HG02870 (cell line): Measurements from ENCODE around the gene ZNF775.

Experiments used
- ATAC-seq: cut with Tn5 transposase; IDR thresholded peaks from one replicate; pipeline ENCODE4 v1.9.1; 2021; ENCODE audit warnings: mild to moderate bottlenecking, moderate library complexity; ENCODE audit not compliant: unreplicated experiment

ZNF775 gene

DNA sequence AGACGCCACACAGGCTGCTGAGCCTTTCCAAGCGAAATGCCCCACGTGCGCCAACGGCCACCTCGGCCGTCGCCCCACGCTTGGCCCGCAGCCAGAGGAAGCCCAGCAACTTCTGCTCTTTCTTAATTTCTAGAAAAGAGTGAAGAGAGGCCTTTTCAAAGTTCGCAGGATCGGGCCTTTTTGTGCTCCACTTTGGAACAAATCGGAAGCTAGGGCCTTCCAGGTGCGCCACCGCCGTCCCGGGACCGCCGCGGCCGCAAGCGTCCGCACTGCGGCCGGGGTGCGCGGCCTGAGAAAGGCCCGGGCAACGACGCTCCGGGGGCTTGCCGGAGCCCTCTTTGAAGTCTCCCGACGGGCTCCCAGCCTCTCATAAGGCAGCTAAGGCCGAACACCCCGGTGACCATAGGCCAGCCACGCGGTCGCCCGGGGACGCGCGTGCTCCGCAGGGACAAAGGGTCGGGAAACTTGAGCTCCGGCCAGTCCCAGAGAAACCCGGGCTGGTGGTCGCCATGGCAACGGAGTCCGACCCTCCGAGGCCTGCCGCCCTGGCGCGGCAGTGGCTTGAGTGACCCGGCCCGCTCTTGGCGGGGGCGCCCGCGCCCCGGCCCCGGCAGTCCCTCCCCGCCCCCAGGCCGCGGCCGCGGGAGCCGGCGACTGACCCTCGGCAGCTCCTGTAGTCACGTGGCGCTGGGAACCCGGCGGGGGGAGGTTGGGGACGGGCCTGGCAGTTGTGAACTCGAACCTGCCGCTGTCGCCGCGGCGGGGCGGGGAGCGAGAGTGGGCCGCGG is 10.8 kb upstream of the ZNF775 start, which contains the start of gene REPIN1:
Gene REPIN1, plus strand, starts transcription at position 727 of the 788 bp plus-strand sequence. CDS start 890 bp downstream, outside the sequence.
- peak; percentile 49 for ATAC-seq

DNA sequence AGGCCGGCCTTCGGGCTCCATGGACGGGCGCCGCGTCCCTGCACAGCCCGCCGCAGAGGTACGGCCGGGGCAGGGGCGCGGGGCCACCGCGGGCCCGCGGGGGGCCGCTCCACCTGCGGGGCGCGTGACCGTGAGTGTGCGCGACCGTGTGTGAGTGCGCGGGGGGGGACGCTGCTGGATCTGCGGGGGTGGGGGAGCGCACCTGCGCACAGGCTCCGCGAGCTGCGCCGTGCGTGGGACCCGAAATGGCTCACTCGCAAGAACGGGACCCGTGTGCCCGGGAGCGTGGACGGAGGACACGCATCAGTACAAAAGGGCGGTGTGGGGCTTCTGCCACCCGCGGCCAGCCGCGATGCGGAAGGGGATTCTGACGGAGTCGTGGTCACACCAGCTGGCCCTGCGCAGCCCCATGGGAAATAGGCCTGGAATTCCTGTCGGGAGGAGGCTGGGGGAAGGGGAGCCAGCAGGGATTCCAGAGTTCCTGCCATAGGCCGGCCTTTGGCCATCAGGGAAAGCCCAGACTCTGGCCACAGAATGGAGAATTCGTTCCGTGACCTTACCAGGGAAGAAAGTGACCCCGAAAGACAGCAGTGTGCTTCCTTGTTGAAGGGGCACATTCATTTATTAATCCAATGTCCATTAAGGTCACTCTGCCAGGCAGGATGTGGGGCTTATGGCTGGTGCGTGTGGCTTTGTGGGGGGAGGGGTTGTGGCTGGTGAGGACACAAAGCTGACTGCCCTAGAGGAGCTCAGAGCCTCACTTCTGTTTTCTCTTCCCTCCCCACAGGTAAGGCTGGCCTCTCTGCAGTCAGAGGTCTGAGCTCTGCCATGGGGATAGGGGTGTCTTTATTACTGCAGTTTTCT is 10.0 kb upstream of the ZNF775 start:
- ATAC-seq, result peak; percentile 38

DNA sequence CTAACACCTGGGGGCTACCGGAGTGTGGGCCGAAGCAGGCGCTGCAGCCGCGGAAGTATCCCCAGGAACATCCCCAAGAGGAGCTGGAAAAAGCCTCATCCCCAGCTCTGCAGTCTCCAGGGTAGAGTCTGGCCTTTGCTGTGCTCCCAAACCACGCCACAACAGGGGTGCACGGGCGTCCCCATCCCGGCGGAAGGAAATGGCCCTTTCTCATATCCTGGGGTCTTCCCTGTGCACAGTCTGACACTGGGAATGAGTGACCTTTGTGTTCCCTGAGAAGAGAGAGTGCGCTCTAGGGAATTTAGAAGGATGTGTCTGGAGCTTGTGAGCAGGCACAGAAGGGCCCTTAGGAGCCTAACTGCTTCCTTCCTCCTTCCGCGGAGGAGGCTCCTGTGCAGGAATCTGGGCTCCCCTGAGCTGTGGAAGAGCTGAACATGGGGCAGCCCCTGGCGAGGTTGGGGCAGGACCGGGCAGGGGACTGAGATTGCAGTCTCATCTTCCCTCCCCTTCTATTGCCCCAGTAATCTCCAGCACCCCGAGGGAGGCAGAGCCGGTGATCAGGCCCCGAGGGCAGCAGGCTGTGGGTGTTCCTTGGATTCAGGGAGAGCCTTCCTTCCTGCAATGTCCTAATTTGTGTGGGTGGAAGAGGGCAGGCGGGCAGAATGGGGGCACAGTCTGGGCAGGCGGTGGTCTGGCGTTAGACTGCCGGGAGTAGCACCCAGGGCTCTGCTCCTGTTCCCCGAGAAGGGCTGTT is 9.2 kb upstream of the ZNF775 start:
- no peak for ATAC-seq

DNA sequence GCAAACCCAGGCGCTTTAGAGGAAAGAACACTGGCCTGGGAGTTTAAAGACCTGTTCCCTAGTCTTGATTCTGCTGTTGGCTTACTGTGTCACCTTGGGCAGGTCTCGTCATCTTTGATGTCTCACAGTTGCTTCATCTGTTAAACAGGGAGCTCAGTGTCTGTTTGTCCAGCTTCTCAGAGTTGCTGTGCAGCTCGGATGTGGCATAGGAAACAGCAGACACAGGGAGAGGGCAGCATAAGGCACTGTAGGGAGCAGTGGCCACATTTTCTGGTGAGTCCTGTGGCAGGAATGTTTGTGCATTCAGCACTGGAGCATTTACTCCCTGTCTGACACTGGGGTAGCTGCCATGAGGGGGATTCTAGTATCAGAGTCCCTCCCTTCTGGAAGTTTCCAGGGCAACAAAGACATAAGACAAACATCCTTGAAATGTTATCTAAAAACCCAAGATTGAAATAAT is 8.5 kb upstream of the ZNF775 start:
- no peak for ATAC-seq

DNA sequence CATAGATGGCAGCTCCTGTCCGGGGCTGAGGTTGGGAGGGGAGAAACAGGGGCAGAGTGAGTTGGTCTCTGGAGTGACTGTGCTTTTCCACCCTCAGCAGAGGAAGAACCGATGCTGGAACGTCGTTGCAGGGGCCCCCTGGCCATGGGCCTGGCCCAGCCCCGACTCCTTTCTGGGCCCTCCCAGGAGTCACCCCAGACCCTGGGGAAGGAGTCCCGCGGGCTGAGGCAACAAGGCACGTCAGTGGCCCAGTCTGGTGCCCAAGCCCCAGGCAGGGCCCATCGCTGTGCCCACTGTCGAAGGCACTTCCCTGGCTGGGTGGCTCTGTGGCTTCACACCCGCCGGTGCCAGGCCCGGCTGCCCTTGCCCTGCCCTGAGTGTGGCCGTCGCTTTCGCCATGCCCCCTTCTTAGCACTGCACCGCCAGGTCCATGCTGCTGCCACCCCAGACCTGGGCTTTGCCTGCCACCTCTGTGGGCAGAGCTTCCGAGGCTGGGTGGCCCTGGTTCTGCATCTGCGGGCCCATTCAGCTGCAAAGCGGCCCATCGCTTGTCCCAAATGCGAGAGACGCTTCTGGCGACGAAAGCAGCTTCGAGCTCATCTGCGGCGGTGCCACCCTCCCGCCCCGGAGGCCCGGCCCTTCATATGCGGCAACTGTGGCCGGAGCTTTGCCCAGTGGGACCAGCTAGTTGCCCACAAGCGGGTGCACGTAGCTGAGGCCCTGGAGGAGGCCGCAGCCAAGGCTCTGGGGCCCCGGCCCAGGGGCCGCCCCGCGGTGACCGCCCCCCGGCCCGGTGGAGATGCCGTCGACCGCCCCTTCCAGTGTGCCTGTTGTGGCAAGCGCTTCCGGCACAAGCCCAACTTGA is 7.8 kb upstream of the ZNF775 start:
- no peak for ATAC-seq

DNA sequence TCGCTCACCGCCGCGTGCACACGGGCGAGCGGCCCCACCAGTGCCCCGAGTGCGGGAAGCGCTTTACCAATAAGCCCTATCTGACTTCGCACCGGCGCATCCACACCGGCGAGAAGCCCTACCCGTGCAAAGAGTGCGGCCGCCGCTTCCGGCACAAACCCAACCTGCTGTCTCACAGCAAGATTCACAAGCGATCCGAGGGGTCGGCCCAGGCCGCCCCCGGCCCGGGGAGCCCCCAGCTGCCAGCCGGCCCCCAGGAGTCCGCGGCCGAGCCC is 7.2 kb upstream of the ZNF775 start:
- no peak for ATAC-seq

DNA sequence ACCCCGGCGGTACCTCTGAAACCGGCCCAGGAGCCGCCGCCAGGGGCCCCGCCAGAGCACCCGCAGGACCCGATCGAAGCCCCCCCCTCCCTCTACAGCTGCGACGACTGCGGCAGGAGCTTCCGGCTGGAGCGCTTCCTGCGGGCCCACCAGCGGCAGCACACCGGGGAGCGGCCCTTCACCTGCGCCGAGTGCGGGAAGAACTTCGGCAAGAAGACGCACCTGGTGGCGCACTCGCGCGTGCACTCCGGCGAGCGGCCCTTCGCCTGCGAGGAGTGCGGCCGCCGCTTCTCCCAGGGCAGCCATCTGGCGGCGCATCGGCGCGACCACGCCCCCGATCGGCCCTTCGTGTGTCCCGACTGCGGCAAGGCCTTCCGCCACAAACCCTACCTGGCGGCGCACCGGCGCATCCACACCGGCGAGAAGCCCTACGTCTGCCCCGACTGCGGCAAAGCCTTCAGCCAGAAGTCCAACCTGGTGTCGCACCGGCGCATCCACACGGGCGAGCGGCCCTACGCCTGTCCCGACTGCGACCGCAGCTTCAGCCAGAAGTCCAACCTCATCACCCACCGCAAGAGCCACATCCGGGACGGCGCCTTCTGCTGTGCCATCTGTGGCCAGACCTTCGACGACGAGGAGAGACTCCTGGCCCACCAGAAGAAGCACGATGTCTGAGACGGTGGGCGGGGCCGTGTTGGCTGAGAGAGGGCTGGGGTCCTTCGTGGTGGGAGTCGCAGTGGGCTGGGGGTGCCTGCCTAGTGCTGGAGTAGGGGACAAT is 6.7 kb upstream of the ZNF775 start:
- ATAC-seq, result no peak

DNA sequence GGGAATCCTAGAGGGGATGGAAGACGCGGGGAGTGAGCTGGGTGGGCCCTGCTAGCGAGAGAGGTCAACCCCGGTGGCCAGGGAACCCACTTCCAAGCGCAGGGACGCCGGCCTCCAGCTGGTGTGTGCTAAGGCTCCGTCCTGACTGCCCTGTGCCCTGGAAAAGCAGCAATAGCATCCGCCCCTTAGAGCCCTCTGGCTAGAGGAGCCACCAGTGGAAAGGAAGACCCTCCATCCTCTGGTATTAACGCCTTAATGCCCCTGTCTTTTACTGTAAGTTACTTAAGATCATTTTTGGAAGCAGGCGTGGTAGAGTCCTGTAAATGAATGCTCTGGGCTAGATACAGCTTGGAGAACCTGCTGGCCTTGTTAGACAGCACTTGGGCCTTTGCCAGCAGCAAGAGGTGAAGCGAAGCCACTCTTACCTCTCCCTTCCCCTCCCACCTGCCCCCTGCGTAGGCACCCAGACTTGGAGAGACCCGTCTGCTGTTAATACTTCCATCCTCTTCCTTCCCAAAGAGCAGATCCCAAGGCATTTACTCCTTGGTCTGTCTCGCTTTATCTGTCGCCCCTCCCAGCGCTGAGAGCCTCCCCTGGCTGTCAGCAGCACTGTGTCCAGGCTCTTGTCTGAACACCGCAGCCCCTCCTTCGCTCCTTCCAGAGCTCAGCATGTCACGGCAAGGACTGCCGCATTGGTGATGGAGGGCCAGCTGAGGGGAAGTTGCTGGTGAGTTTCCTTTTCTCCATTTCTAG is 5.9 kb upstream of the ZNF775 start:
- no peak for ATAC-seq

DNA sequence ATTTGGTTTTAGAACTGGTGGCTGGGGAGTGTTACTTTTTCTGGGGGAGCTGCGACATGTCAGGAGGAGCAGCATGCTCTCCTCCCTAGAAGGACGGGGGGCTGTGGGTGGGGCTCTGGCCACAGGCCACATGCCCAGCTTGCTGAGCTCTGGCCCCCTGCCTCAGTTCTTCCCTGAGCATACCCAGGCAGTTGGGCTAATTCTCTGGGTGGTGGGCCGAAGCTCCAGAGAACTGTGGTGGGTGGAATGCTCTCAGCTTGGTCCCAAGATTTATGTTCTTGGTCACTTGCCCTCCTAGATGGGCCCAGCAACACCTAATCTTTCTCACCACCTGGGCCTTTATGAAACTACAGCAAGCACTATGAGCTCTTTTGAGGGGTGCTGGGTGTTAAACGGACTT is 5.1 kb upstream of the ZNF775 start:
- ATAC-seq, result no peak

DNA sequence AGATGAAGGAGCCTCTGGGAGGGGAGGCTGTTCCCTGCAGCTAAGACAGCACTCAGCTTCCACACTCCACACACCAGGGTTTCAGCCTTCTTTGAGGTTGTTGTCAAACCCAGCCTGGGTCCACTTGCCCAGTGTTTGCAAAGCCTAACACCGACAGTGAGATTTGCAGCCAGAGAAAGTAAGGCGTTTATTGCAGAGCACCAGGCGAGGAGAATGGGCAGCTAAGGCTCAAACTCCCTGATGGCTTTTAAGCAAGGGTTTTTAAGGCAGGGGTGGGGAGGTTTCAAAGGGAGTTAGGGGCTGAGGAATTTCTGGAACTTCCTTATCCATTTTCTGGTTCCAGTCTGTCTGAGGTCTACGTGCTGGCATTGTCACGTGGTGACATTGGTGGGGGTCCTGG is 4.7 kb upstream of the ZNF775 start:
- ATAC-seq, result no peak

DNA sequence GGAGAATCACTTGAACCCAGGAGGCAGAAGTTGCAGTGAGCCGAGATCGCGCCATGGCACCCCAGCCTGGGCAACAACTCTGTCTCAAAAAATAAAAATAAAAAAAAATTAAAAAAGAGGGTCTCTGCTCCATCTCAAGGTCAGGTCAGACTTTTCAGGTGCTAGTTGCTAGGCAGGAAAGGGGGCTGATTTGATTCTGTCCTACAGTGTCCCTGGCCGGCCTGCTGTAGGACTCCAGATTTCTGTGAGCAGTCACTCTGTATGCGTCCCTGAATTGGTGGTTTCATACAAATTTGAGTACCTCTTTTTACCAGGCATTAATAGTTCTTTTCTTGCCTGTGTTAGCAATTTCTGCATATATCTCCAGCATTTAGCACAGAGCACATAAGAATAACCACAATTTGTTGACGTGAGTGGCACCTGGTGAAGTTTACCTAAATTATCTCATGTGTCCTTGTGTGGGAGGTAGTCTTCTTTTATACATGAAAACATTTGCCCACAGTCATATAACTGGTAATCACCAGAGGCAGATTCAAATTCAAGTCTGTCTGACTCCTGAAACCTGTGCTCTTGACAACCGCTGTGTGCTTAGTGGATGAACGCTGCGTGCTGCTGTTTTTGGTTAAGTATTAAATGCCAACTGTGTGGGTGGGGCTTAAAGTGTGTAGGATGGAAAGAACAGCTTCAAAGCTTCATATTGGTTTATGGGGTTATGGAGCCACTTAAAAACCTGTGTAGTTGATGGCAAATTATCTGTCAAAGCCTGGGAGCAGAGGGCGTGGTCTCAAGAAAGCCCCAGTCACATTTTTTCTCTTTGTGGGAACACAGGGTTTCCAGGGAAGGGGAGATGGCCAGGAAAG is 3.2 kb upstream of the ZNF775 start:
- ATAC-seq, result no peak

DNA sequence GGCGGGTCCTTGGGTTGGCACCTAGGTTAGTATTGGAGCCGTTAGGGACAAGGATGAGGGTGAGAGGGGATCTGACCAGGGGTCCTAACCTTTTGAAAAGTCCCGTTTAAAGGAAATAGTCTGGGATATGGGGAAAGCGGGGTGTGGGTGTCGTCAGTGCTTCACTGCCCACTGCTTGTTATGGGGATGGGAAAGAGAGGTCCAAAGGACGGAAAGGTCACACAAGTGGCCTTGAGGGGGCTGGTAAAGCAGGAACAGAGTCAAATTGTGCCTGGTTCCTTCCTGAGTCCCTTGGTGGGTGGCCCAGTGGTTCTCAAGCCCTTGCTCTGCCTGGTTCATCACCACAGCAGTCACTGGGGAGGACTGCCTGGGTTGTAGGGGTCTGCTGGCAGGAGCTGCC is 2.6 kb upstream of the ZNF775 start:
- ATAC-seq, result no peak

DNA sequence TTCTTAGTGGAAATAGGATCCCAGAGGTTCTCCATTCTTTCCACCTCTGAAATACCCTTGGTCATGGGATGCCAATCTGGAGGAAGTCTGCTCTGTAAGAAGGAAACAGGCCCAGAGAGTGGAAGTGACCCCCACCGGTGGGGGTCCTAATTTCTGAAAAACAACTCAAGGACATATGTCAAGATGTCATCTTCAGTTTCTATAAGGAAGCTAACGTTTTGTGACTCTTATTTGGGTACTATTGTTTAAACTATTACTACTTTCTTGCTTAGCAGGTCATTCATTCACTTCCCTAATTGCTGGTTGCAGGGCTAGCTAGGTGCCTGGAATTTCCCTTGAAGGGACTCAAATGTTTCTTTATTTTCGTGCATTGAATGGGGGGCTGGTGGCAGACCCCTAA is 1.9 kb upstream of the ZNF775 start:
- ATAC-seq, result no peak

DNA sequence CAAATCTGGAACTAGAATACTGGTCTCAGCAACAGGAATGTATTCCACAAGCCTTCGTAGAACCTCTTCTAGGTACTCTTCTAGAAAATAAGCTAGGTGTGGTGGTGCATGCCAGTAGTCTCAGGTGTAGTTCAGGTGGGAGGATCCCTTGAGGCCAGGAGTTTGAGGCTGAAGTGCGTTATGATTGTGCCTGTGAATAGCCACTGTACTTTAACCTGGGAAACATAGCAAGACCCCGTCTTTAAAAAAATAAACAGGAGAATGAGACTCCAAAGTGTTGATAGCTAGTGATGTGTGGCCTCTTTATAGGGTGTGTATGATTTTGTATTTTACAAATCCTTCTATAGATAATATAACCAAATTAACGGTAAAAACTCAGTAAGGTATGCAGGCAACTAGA is 1.5 kb upstream of the ZNF775 start:
- ATAC-seq, result no peak

DNA sequence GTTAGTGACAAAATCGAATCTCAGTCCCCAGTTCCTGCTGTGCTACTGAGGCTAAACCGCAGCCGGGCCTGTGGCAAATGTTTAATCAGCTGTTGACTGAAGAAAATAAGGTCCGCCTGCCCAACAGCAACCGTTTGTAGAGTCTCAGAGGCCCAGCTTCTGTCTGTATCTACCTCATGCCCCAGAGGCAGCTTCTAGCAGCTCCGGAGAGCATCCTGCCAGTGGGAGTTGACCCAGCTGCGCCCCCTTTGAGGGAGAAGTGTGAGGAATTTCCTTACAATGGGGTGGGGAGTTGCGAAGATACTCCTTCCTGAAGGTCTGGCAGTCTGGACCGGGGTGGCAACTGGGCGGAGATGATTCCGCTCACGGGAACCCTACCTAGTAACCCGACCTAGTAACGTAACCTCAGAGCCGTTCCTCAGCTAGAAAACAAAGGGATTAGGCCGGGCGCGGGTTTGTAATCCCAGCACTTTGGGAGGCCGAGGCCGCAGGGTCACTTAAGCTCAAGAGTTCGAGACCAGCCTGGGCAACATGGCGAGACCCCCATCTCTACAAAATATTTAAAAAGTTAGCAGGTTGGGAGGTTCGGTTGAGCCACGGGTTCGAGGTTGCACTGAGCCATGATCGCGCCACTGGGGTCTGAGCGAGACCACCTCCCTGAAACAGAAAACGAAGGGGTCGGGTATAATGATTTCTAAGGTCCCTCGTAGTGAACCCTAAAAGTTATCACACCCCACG is 846 bp upstream of the ZNF775 start:
- ATAC-seq, result no peak

DNA sequence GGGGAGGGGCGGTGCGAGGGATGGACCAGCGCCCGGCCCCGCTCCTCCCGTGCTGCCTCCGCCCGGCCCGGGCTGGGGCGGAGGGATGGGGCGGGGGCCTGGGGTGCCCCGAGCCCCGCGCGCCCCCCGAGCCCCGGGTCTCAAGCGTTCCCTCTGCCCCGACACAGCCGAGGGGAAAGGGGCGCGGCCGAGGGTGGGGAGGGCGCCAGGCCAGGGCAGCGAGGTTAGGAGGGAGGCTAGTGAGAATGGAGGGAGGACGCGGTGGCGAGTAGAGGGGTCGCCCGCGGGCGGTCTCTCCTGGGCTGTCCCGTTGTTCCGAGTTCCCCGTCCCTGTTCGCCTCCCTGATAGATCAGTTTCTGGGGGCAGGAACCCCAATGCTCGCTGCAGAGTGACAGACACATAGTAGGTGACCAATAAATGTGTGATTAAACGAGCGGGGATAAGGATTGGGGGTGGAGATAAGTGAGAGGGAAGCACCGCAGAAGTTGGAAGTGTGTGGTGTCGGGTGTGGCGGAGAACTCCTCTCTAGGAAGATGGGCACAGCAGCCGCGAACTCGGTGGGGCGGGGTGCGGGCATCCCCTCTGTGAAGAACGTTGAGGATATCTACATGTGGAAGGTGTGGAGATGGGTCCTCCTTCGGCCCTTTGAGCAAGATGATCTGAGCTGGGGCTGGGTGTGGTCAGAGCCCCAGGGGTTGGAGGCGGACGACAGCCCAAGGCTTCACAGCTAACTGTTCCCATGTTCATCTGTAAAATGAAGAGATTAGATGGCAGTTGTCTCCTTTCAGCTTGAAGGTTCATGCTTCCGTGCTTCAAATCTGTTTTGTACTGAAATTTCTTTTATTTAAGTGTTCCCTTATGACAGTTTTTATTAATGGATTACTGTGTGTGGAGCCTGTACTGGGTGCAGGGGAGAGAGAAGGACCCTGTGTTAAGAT is 580 bp downstream of the ZNF775 start:
- ATAC-seq, result no peak
